DND-41 (cell line): ENCODE results near the gene MSH5.

Source experiments
- CTCF ChIP-seq: IDR thresholded peaks from 2 replicates; pipeline ENCODE4 v1.5.1; 2012; ENCODE audit warnings: borderline replicate concordance, low read length, moderate library complexity, mild to moderate bottlenecking; ENCODE audit not compliant: poor library complexity, severe bottlenecking; ENCODE audit errors: extremely low read depth
- EZH2 ChIP-seq: IDR thresholded peaks from 3 replicates; pipeline ENCODE4 v1.6.1; 2012; ENCODE audit warnings: borderline replicate concordance, low read depth, mild to moderate bottlenecking, moderate library complexity, low read length, inconsistent platforms; ENCODE audit not compliant: severe bottlenecking

GRCh38 chr6:31769684-31770371 lies 30.0 kb downstream of the MSH5 start:
- TF ChIP-seq CTCF (peak; percentile 93), EZH2 (no peak)
